ENCODE measurements around the gene ATL1.

The ATL1 gene

GRCh38 chr14:50635141-50635540 is 75.2 kb downstream of the ATL1 start:
- H3K9me3 ChIP-seq (ENCODE audit: severe bottlenecking): no peaks in the 10 kb centered on the region
- H3K27ac ChIP-seq (ENCODE audit: poor library complexity, severe bottlenecking): no peak overlapping the region
- peaks cover 80% of the 10 kb centered on the region for H3K36me3 ChIP-seq (ENCODE audit: low read depth)
- no peaks in the 10 kb centered on the region for H3K27me3 ChIP-seq (ENCODE audit: insufficient read depth, poor library complexity, severe bottlenecking)
- no peak for TF ChIP-seq CTCF (IDR thresholded peaks at IDR 0.05; ENCODE audit: poor library complexity, severe bottlenecking)
- no peak overlapping the region for H3K4me3 ChIP-seq (ENCODE audit: severe bottlenecking)
- ATAC-seq (ENCODE audit: low read depth) (no peak), DNase-seq (ENCODE audit: low spot score) (no peak)
- H3K4me1 ChIP-seq (ENCODE audit: insufficient read depth, poor library complexity, severe bottlenecking): no peaks in the 10 kb centered on the region

- no peak for ATAC-seq (ENCODE audit: low read depth)
- Histone ChIP-seq H3K36me3 (ENCODE audit: low read depth) (peaks cover 47% of the 10 kb centered on the region), H3K27ac (ENCODE audit: poor library complexity, severe bottlenecking) (no peak overlapping the region), H3K4me3 (ENCODE audit: severe bottlenecking) (no peak overlapping the region), H3K27me3 (ENCODE audit: insufficient read depth, poor library complexity, severe bottlenecking) (no peaks in the 10 kb centered on the region), H3K9me3 (ENCODE audit: severe bottlenecking) (no peaks in the 10 kb centered on the region), H3K4me1 (ENCODE audit: insufficient read depth, poor library complexity, severe bottlenecking) (peaks cover 19% of the 10 kb centered on the region)
- TF ChIP-seq CTCF (IDR thresholded peaks at IDR 0.05; ENCODE audit: poor library complexity, severe bottlenecking): no peak
- no peak for DNase-seq (ENCODE audit: low spot score)
Measured at GRCh38 chr14:50647282-50647681, 87.3 kb downstream of the ATL1 start.

GRCh38 chr14:50647753-50648152 is 87.8 kb downstream of the ATL1 start:
- Histone ChIP-seq H3K27me3 (ENCODE audit: insufficient read depth, poor library complexity, severe bottlenecking) (no peaks in the 10 kb centered on the region), H3K36me3 (ENCODE audit: low read depth) (peaks cover 49% of the 10 kb centered on the region), H3K27ac (ENCODE audit: poor library complexity, severe bottlenecking) (no peak overlapping the region), H3K9me3 (ENCODE audit: severe bottlenecking) (no peaks in the 10 kb centered on the region), H3K4me1 (ENCODE audit: insufficient read depth, poor library complexity, severe bottlenecking) (peaks cover 19% of the 10 kb centered on the region), H3K4me3 (ENCODE audit: severe bottlenecking) (no peak overlapping the region)
- TF ChIP-seq CTCF (IDR thresholded peaks at IDR 0.05; ENCODE audit: poor library complexity, severe bottlenecking): no peak
- no peak for DNase-seq (ENCODE audit: low spot score)
- no peak for ATAC-seq (ENCODE audit: low read depth)

- DNase-seq (ENCODE audit: low spot score) (no peak), ATAC-seq (ENCODE audit: low read depth) (no peak)
- no peak overlapping the region for H3K27ac ChIP-seq (ENCODE audit: poor library complexity, severe bottlenecking)
- no peaks in the 10 kb centered on the region for H3K27me3 ChIP-seq (ENCODE audit: insufficient read depth, poor library complexity, severe bottlenecking)
- no peaks in the 10 kb centered on the region for H3K9me3 ChIP-seq (ENCODE audit: severe bottlenecking)
- peaks cover 36% of the 10 kb centered on the region for H3K36me3 ChIP-seq (ENCODE audit: low read depth)
- peaks cover 19% of the 10 kb centered on the region for H3K4me1 ChIP-seq (ENCODE audit: insufficient read depth, poor library complexity, severe bottlenecking)
- no peak for TF ChIP-seq CTCF (IDR thresholded peaks at IDR 0.05; ENCODE audit: poor library complexity, severe bottlenecking)
- H3K4me3 ChIP-seq (ENCODE audit: severe bottlenecking): no peak overlapping the region
Measured at GRCh38 chr14:50649691-50650090, 89.7 kb downstream of the ATL1 start.

GRCh38 chr14:50656776-50657175 is 96.8 kb downstream of the ATL1 start:
- no peaks in the 10 kb centered on the region for H3K27me3 ChIP-seq (ENCODE audit: insufficient read depth, poor library complexity, severe bottlenecking)
- peaks cover 38% of the 10 kb centered on the region for H3K36me3 ChIP-seq (ENCODE audit: low read depth)
- H3K4me1 ChIP-seq (ENCODE audit: insufficient read depth, poor library complexity, severe bottlenecking): peaks cover 7% of the 10 kb centered on the region
- no peak for DNase-seq (ENCODE audit: low spot score)
- H3K9me3 ChIP-seq (ENCODE audit: severe bottlenecking): no peaks in the 10 kb centered on the region
- no peak overlapping the region for H3K27ac ChIP-seq (ENCODE audit: poor library complexity, severe bottlenecking)
- no peak overlapping the region for H3K4me3 ChIP-seq (ENCODE audit: severe bottlenecking)
- no peak for TF ChIP-seq CTCF (IDR thresholded peaks at IDR 0.05; ENCODE audit: poor library complexity, severe bottlenecking)
- ATAC-seq (ENCODE audit: low read depth): no peak
